GM18508 (cell line): ENCODE results near the gene TTC38.

Source experiments
- ATAC-seq: cut with Tn5 transposase; IDR thresholded peaks from one replicate; pipeline ENCODE4 v1.9.1; 2021; ENCODE audit warnings: moderate number of reproducible peaks; ENCODE audit not compliant: insufficient read depth, unreplicated experiment

TTC38 gene

GRCh38 chr22:46275455-46276122 is 7.8 kb downstream of the TTC38 start:
- ATAC-seq: no peak

GRCh38 chr22:46276563-46276962 is 8.8 kb downstream of the TTC38 start:
- ATAC-seq: no peak

- no peak for ATAC-seq
Observed at GRCh38 chr22:46278656-46279645, 11.1 kb downstream of the TTC38 start.

DNA sequence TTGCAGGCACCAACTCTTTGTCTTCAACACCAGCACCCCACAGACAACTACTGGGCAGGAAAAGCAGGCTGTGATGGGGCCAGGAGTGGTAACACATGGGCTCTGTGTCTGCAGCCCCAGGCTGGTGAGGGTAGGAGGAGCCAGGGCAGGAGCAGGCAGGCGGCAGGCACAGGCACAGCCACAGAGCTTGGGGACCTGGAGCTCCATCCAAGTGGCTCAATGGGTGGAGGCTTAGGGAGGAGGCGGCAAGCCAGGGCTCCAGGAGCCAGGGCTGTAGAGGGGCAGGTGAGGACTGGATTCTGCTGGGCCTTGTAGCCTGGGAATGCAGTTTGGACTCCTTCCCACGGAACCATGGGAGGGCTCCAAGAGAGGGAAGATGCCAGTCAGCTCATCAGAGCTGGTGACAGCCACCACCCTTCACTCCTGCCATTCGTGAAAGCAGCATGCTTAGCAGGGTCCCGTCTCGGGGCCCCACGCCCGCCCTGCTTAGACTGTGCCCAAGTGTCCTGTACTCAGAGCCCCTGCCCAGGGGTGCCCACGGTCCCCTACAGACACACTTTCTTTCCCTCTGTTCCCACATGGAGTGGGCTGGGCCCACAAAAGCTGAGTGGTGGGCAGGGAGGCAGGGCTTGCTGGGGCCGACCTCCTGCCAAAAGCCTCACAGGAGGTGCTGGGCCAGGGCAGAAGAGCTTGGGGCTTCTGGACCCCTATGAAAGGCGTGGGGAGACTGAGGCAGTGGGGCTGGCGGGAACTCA is 12.4 kb downstream of the TTC38 start:
- no peak for ATAC-seq

GRCh38 chr22:46280999-46281623 is 13.3 kb downstream of the TTC38 start:
- no peak for ATAC-seq

DNA sequence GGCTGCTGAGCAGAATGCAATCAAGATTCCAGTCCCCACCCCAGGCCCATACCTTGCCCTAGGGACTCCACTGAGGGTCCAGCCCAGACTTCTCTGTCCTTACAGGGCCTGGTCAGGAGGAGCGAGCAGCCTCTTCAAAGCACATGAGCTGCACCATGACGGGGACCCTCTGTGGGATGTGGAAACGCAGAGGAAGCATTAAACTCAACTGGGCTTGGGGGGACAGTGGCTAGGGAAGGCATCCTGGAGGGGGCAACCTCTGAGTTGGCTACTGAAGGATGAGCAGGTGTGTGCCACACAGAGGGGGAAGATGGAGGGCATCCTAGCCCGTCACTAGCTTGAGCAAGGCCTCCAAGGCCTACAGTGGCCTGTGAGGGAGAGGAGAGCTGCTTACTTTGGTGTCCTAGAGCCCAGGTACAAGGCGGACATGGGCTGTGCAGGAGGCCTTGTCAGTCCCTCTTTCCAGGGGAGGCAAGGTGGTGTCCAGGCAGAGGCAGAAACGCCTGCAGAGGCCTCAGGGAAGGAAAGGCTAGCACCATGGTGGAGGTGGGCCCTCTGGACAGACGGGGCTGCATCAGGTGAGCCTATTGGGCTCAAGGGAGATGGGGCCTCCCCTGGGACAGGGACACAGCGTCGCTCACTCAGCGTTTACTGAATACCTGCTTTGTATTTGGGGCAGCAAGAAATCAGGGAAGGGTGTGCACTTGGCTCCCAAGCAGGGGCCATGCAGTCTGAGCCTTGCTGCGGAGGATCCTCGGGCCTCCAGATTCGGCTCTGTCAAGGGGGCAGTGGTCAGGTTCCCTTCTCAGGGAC is 14.3 kb downstream of the TTC38 start:
- ATAC-seq: no peak

DNA sequence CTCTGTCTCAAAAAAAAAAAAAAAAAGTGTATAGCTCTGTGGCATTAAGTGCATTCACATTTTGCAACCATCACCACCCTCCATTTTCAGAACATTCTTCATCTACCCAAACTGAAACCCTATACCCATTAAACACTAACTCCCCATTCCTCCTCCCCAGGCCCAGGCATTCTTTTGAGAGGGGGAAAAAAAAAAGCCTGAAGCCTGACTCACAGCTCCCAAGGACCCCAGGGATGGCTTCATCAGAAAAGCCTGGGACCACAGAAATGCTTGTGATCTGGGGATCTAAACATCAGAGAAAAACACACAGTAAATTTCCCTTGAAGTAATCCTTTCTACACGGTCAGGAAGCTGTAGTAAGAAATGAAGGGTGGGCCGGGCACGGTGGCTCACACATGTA is 18.2 kb downstream of the TTC38 start:
- ATAC-seq: no peak

- no peak for ATAC-seq
Observed at GRCh38 chr22:46286941-46287872, 19.4 kb downstream of the TTC38 start.

GRCh38 chr22:46287873-46288751 is 20.3 kb downstream of the TTC38 start:
- ATAC-seq: no peak

DNA sequence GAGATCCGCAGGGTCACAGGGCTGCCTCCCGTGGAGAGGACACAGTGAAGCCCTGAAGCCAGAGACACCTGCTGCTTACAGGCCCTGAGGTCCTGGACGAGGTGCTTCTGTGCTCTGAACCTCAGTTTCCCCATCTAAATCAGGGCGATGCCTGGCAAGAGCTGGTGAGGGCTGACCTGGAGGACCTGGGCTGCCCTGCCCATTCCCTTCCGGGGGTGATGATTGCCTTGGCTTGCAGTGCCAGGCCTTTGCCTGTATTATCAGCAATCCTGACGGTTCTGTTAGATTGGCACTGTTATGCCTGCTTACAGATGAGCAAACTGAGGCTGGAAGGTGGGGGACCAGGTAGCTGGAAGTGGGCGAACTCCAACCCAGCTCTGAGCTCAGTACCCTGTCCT is 21.0 kb downstream of the TTC38 start:
- ATAC-seq: no peak

- ATAC-seq: no peak
Observed at GRCh38 chr22:46289244-46289891, 21.6 kb downstream of the TTC38 start.

- no peak for ATAC-seq
Observed at GRCh38 chr22:46290121-46290842, 22.5 kb downstream of the TTC38 start.

DNA sequence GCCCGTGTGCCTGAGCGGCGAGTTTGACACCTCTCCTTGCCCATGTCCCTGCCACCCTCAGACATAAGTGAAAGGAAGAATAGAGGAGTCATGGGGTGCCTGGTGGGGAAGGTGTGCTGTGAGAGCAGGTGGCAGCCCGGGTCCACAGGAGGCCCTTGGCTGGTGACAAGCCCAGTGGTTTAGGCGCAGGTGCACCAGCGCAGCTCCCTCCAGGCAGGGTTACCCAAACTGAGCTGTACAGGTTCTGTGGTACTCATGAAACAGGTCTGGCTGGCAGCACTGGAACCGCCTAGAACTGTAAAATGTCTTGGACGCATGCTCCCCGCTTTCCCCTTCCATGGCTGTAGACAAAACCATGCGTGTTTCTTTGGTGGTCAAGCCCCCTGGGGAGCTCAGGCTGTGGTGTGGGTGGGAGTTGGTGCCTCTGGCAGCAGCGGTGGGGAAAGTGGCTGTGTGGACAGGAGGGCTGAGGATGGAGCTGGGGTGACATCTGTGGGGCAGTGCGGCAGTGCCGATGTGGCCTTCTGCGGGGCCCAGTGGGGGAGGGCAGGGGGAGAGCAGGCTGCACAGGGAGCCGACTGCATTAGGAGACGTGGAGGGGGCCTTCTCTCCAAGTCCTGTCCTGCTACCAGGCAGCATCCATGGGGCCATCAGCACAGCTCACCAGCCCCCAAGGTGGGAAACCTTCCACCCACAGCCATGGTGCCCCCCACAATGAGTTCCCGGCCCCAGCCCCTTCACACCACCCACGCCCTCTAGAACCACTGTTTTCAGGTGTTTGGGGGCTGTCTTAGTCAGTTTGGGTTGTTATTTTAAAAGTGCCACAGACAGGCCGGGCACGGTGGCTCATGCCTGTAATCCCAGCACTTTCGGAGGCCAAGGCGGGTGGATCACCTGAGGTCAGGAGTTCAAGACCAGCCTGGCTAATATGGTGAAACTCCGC is 23.3 kb downstream of the TTC38 start:
- ATAC-seq: no peak

- ATAC-seq: no peak
Observed at GRCh38 chr22:46292173-46292572, 24.4 kb downstream of the TTC38 start.

- ATAC-seq: no peak
Observed at GRCh38 chr22:46292732-46293131, 24.9 kb downstream of the TTC38 start.
